ENCODE results near the gene PLCXD3. TPM values are rescaled to one million over a fixed set of nuclear protein-coding genes. Genes with fewer than 3 reads are reported as not detected.

The PLCXD3 gene
- total and polyA plus RNA-seq, 9 of the 15 experiments (the other 6 are each of a cell fraction or from before 2014, with no cell fraction given): not detected

GRCh38 chr5:41418220-41419031 is 92.0 kb downstream of the PLCXD3 start:
- POLR2A ChIA-PET: no interaction called here
- H3K4me2 ChIP-seq (ENCODE audit: insufficient read depth, low read length): no peak overlapping the region
- TF ChIP-seq ZNF436 (CRISPR knock-in tag; IDR thresholded peaks at IDR 0.05): no peak
- TF ChIP-seq MLLT1 (IDR thresholded peaks at IDR 0.05): no peak
- no peak for TF ChIP-seq ZNF561 (CRISPR knock-in tag; conservative IDR thresholded peaks at IDR 0.05)
- no peak for TF ChIP-seq SMARCC2 (IDR thresholded peaks at IDR 0.05; ENCODE audit: low read depth)
- TF ChIP-seq ATF2 (CRISPR knock-in tag; IDR thresholded peaks at IDR 0.05): no peak
- TF ChIP-seq SREBF1 (IDR thresholded peaks at IDR 0.05; ENCODE audit: borderline replicate concordance, low read depth, low read length): no peak
- no peak for TF ChIP-seq HMG20A (CRISPR knock-in tag; conservative IDR thresholded peaks at IDR 0.05)
- no peak for TF ChIP-seq TSC22D4 (tag; IDR thresholded peaks at IDR 0.05)
- TF ChIP-seq SP2 (IDR thresholded peaks at IDR 0.05; ENCODE audit: extremely low read depth, low read depth, low read length, poor library complexity, severe bottlenecking): no peak
- no peak for TF ChIP-seq PATZ1 (CRISPR knock-in tag; IDR thresholded peaks at IDR 0.05; ENCODE audit: borderline replicate concordance)
- no peak for TF ChIP-seq KDM5B (IDR thresholded peaks at IDR 0.05; ENCODE audit: insufficient replicate concordance, low read depth, low read length)
- TF ChIP-seq ZNF124 (CRISPR knock-in tag; IDR thresholded peaks at IDR 0.05): no peak
- no peak for TF ChIP-seq DIDO1 (tag; IDR thresholded peaks at IDR 0.05; ENCODE audit: low read depth)
- TF ChIP-seq PREB (CRISPR knock-in tag; IDR thresholded peaks at IDR 0.05): no peak
- no peak for TF ChIP-seq NCOA2 (IDR thresholded peaks at IDR 0.05; ENCODE audit: partially characterized antibody in 2 of 2)

More at GRCh38 chr5:41418220-41419031, 92.0 kb downstream of the PLCXD3 start:
- Histone ChIP-seq H3K36me3 (ENCODE audit: control insufficient read depth, insufficient read depth, low read length) (no peaks in the 10 kb centered on the region), H3K79me2 (ENCODE audit: control insufficient read depth, insufficient read depth, low read length) (no peaks in the 10 kb centered on the region), H3K27ac (ENCODE audit: extremely low read depth, low read depth, low read length) (no peak overlapping the region), H3K9me1 (ENCODE audit: control insufficient read depth, insufficient read depth, low read length) (no peaks in the 10 kb centered on the region), H3K9ac (ENCODE audit: insufficient read depth in 1 of 2, low read depth in 2 of 2, low read length in 2 of 2) (no peak overlapping the region), H3K27me3 (ENCODE audit: control insufficient read depth in 2 of 2, insufficient read depth in 2 of 2, low read length in 2 of 2) (no peaks in the 10 kb centered on the region), H2AFZ (ENCODE audit: low read depth, low read length) (no peak overlapping the region), H3K4me1 (replicated peaks in 1 of 2; ENCODE audit: control insufficient read depth in 2 of 2, insufficient read depth in 2 of 2, low read length in 2 of 2) (no peaks in the 10 kb centered on the region), H3K4me3 (no peak overlapping the region), H3K9me3 (replicated peaks; ENCODE audit: control insufficient read depth, insufficient read depth, low read depth, low read length) (no peaks in the 10 kb centered on the region; the same call in 1 of the 2 replicates), H4K20me1 (replicated peaks; ENCODE audit: control insufficient read depth, insufficient read depth, low read length) (no peaks in the 10 kb centered on the region)
- in situ Hi-C loops (cut with MboI) (no loop called here), intact Hi-C loops (cut with micrococcal nuclease) (no loop called here)
- DNase-seq (ENCODE audit: extremely low read depth in 1 of 4, low spot score in 3 of 4) (no peak), FAIRE-seq (no peak), ATAC-seq (no peak)
- CTCF ChIA-PET (ENCODE audit: low intra/inter-chr PET ratio): no interaction called here
- 0% methylated on average over 2 of the region's 2 CpGs for WGBS (ENCODE audit: insufficient coverage, low coverage, missing lambda C conversion rate)
- no TSS peak for BruUV-seq (replicated peaks)

Measured in K562 (cell line).